Cardiac fibroblast (primary cell): Measurements from ENCODE around the gene SLC8A1.

Experiments used
- DNase-seq, 2 donors: peaks; one replicate each; pipeline versions ENCODE4 v3.0.0 to v3.0.0-alpha.2; 2010; ENCODE audit warnings: low read depth in 2 of 2
- H3K4me3 ChIP-seq, 2 donors: replicated peaks in 1 of 2; 1 replicate in 1 of 2; 2 replicates in 1 of 2; pipeline ENCODE4 v1.5.1; 2011; ENCODE audit warnings: low read depth in 2 of 2, low read length in 2 of 2, mild to moderate bottlenecking in 2 of 2, moderate library complexity in 1 of 2
- CTCF ChIP-seq: IDR thresholded peaks from one replicate; pipeline ENCODE4 v1.5.1; 2011; ENCODE audit warnings: low read depth, mild to moderate bottlenecking, low read length, inconsistent platforms

SLC8A1 gene

GRCh38 chr2:40346535-40347354, 105.1 kb downstream of the SLC8A1 start:
- DNase-seq: peak; percentile 56 to 70
- no peak for TF ChIP-seq CTCF
- no peak overlapping the region for H3K4me3 ChIP-seq

GRCh38 chr2:40344364-40344763, 107.5 kb downstream of the SLC8A1 start:
- no peak for DNase-seq
- no peak overlapping the region for H3K4me3 ChIP-seq
- no peak for TF ChIP-seq CTCF

- peak; percentile 64 to 87 for DNase-seq
- TF ChIP-seq CTCF: no peak
- no peak overlapping the region for H3K4me3 ChIP-seq
Observed at GRCh38 chr2:40343902-40344301, 108.0 kb downstream of the SLC8A1 start.

GRCh38 chr2:40341198-40341597, 110.7 kb downstream of the SLC8A1 start:
- DNase-seq: peak in 1 of 2 donors; percentile 53
- H3K4me3 ChIP-seq: no peak overlapping the region
- TF ChIP-seq CTCF: no peak

- no peak for TF ChIP-seq CTCF
- no peak overlapping the region for H3K4me3 ChIP-seq
Observed at GRCh38 chr2:40339026-40339425, 112.9 kb downstream of the SLC8A1 start.

GRCh38 chr2:40332191-40332826, 119.6 kb downstream of the SLC8A1 start:
- no peak overlapping the region for H3K4me3 ChIP-seq
- no peak for TF ChIP-seq CTCF
- peak; percentile 65 for DNase-seq

More at GRCh38 chr2:40339026-40339425, 112.9 kb downstream of the SLC8A1 start:
- no peak for DNase-seq
